H9 (cell line): Measurements from ENCODE around the gene ETHE1. TPM values are rescaled to one million over a fixed set of nuclear protein-coding genes. Genes with fewer than 3 reads are reported as not detected.
A peak's percentile ranks its signal among the peaks of the same experiment; 100 is the strongest.

Source experiments
- DNase-seq: peaks from one replicate; pipeline ENCODE4 v3.0.0-alpha.2; 2017
- H2AFZ ChIP-seq: one replicate; pipeline ENCODE4 v1.6.1; 2013; ENCODE audit warnings: mild to moderate bottlenecking, low read length, control low read depth, moderate library complexity
- H2AK5ac ChIP-seq: 2 replicates; pipeline ENCODE4 v1.6.1; 2013; ENCODE audit warnings: low read length, control low read depth, mixed read lengths; ENCODE audit not compliant: insufficient read length
- H2BK120ac ChIP-seq: one replicate; pipeline ENCODE4 v1.6.1; 2013; ENCODE audit warnings: low read depth, mild to moderate bottlenecking, low read length, control low read depth, inconsistent platforms; ENCODE audit not compliant: poor library complexity, severe bottlenecking
- H2BK12ac ChIP-seq: 2 replicates; pipeline ENCODE4 v1.6.1; 2013; ENCODE audit warnings: low read length, control low read depth, mixed read lengths, low read depth; ENCODE audit not compliant: insufficient read length
- H2BK15ac ChIP-seq: 2 replicates; pipeline ENCODE4 v1.6.1; 2013; ENCODE audit warnings: low read depth, low read length, control low read depth
- H2BK20ac ChIP-seq: one replicate; pipeline ENCODE4 v1.6.1; 2013; ENCODE audit warnings: low read depth, mild to moderate bottlenecking, low read length, control low read depth, inconsistent platforms; ENCODE audit not compliant: poor library complexity, severe bottlenecking
- H2BK5ac ChIP-seq: 2 replicates; pipeline ENCODE4 v1.6.1; 2013; ENCODE audit warnings: low read length, control low read depth, mixed read lengths; ENCODE audit not compliant: insufficient read length
- H3K14ac ChIP-seq: 2 replicates; pipeline ENCODE4 v1.6.1; 2013; ENCODE audit warnings: low read length, control low read depth; ENCODE audit not compliant: insufficient read depth
- H3K18ac ChIP-seq: 2 replicates; pipeline ENCODE4 v1.6.1; 2013; ENCODE audit warnings: low read depth, mild to moderate bottlenecking, mixed read lengths, low read length, control low read depth; ENCODE audit not compliant: insufficient read length
- H3K23ac ChIP-seq: 2 replicates; pipeline ENCODE4 v1.6.1; 2013; ENCODE audit warnings: low read length, control low read depth, mixed read lengths, low read depth; ENCODE audit not compliant: insufficient read length
- H3K23me2 ChIP-seq: 2 replicates; pipeline ENCODE4 v1.6.1; 2013; ENCODE audit warnings: low read depth, mild to moderate bottlenecking, mixed read lengths, low read length, control low read depth; ENCODE audit not compliant: insufficient read length, poor library complexity, severe bottlenecking
- H3K27ac ChIP-seq: 2 replicates; pipeline ENCODE4 v1.5.1; 2013; ENCODE audit warnings: low read length, control low read depth, mixed read lengths, low read depth; ENCODE audit not compliant: insufficient read length
- H3K27me3 ChIP-seq: 2 replicates; pipeline ENCODE4 v1.6.1; 2013; ENCODE audit warnings: low read length, control low read depth, inconsistent platforms; ENCODE audit not compliant: insufficient read depth
- H3K4ac ChIP-seq: 2 replicates; pipeline ENCODE4 v1.6.1; 2013; ENCODE audit warnings: low read depth, mild to moderate bottlenecking, control low read depth, inconsistent platforms, low read length, moderate library complexity
- H3K4me1 ChIP-seq: 2 replicates; pipeline ENCODE4 v1.6.1; 2013; ENCODE audit warnings: low read length, control low read depth, inconsistent platforms; ENCODE audit not compliant: insufficient read depth
- H3K4me2 ChIP-seq: 2 replicates; pipeline ENCODE4 v1.6.1; 2013; ENCODE audit warnings: low read length, control low read depth, mixed read lengths; ENCODE audit not compliant: insufficient read length, insufficient read depth
- H3K56ac ChIP-seq: 2 replicates; pipeline ENCODE4 v1.6.1; 2013; ENCODE audit warnings: low read depth, mild to moderate bottlenecking, mixed read lengths, low read length, control low read depth; ENCODE audit not compliant: insufficient read length
- H3K79me1 ChIP-seq: 2 replicates; pipeline ENCODE4 v1.6.1; 2013; ENCODE audit warnings: low read depth, mild to moderate bottlenecking, moderate library complexity, low read length, control low read depth, inconsistent platforms; ENCODE audit not compliant: insufficient read depth, poor library complexity, severe bottlenecking
- H3K79me2 ChIP-seq: 2 replicates; pipeline ENCODE4 v1.6.1; 2013; ENCODE audit warnings: low read length, control low read depth, inconsistent platforms; ENCODE audit not compliant: insufficient read depth
- H3K9ac ChIP-seq: 2 replicates; pipeline ENCODE4 v1.6.1; 2013; ENCODE audit warnings: low read length, control low read depth, mixed read lengths; ENCODE audit not compliant: insufficient read length; ENCODE audit errors: extremely low read depth
- H3K9me3 ChIP-seq: one replicate; pipeline ENCODE4 v1.6.1; 2013; ENCODE audit warnings: low read depth, low read length, inconsistent platforms; ENCODE audit not compliant: control insufficient read depth
- H3T11ph ChIP-seq: one replicate; pipeline ENCODE4 v1.6.1; 2013; ENCODE audit warnings: mild to moderate bottlenecking, low read length, control low read depth, inconsistent platforms
- H4K20me1 ChIP-seq: one replicate; pipeline ENCODE4 v1.6.1; 2013; ENCODE audit not compliant: control insufficient read depth, insufficient read length, insufficient read depth
- H4K5ac ChIP-seq: 2 replicates; pipeline ENCODE4 v1.6.1; 2013; ENCODE audit warnings: low read depth, mild to moderate bottlenecking, mixed read lengths, low read length, control low read depth; ENCODE audit not compliant: insufficient read length
- H4K8ac ChIP-seq: replicated peaks from 2 replicates; pipeline ENCODE4 v1.6.1; 2013; ENCODE audit warnings: low read length, control low read depth, mixed read lengths, low read depth; ENCODE audit not compliant: insufficient read length
- H4K91ac ChIP-seq: 2 replicates; pipeline ENCODE4 v1.6.1; 2013; ENCODE audit warnings: low read depth, mild to moderate bottlenecking, moderate library complexity, mixed read lengths, low read length, control low read depth; ENCODE audit not compliant: insufficient read length
- H3K27ac Mint-ChIP-seq, 3 experiments: 2 replicates in 2 of 3; 3 replicates in 1 of 3; pipeline ENCODE4 v1.8.0; 2020 to 2021; ENCODE audit warnings: mixed read lengths in 3 of 3, mild to moderate bottlenecking in 1 of 3, moderate library complexity in 1 of 3
- H3K27me3 Mint-ChIP-seq: 2 replicates; pipeline ENCODE4 v1.8.0; 2021; ENCODE audit warnings: low read depth, mild to moderate bottlenecking, moderate library complexity, mixed read lengths
- H3K36me3 Mint-ChIP-seq, 3 experiments: 2 replicates in 2 of 3; 3 replicates in 1 of 3; pipeline ENCODE4 v1.8.0; 2020 to 2021; ENCODE audit warnings: low read depth in 3 of 3, mixed read lengths in 3 of 3; ENCODE audit not compliant: insufficient read depth in 1 of 3
- H3K4me1 Mint-ChIP-seq, 2 experiments: 2 replicates each; pipeline ENCODE4 v1.8.0; 2020; ENCODE audit warnings: mixed read lengths in 2 of 2
- H3K4me3 Mint-ChIP-seq, 2 experiments: 2 replicates in 1 of 2; 3 replicates in 1 of 2; pipeline ENCODE4 v1.8.0; 2020 to 2021; ENCODE audit warnings: mild to moderate bottlenecking in 2 of 2, mixed read lengths in 2 of 2, moderate library complexity in 1 of 2
- H3K9me3 Mint-ChIP-seq, 2 experiments: 2 replicates in 1 of 2; 3 replicates in 1 of 2; pipeline ENCODE4 v1.8.0; 2020; ENCODE audit warnings: mild to moderate bottlenecking in 2 of 2, mixed read lengths in 2 of 2, moderate library complexity in 1 of 2
- WGBS: extraction: QIAGEN DNeasy Blood & Tissue Kit; methylation state at CpG from one replicate; pipeline ENCODE4 v1.1.7; 2013; ENCODE audit warnings: missing lambda C conversion rate, low lambda C conversion rate, mixed read lengths; ENCODE audit not compliant: insufficient read length; ENCODE audit errors: extremely low coverage; 5-methylcytosine and 5-hydroxymethylcytosine counted together
- total RNA-seq: library from RNA; stranded (reverse); gene quantifications from 2 replicates; pipeline ENCODE4 v1.2.1, GENCODE V29; 2021
- TF ChIP-seq, protein P1 (sequence below): fragments of 200-600 bp; sonication (generic); conservative IDR thresholded peaks from 3 replicates; pipeline ENCODE4 v1.8.0; 2021; ENCODE audit warnings: antibody characterized with exemption, mild to moderate bottlenecking

The ETHE1 gene
- total RNA-seq, 1 experiment from 2014 or later: 18.8 TPM

DNA sequence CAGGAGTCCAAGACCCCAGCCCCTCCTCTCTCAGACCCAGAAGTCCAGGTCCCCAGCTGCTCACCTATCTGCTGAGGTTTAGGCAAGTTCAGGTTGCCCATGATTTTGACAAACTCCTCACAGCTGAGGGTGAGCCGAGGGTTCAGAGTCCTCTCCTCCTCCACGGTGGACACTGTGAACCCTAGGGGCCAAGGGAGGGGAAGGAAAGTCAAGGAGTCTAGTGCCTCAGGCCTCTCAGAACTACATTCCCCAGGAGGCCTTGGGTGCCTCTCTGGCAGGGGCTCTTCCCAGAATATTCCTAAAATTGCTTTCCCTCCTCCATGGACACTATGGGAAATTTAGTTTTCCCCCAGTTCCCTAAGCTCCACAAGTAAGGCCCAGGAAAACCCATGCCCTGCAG, 19.1 kb downstream of the ETHE1 start:
- Histone ChIP-seq H4K20me1 (no peaks in the 10 kb centered on the region), H3K4ac (no peak overlapping the region), H2BK12ac (no peak overlapping the region), H3K4me2 (no peak overlapping the region), H3K14ac (no peak overlapping the region), H3K9ac (no peak overlapping the region), H2AFZ (no peak overlapping the region), H3K23ac (no peak overlapping the region), H2BK15ac (no peak overlapping the region), H3K23me2 (peaks cover 16% of the 10 kb centered on the region), H2BK20ac (no peak overlapping the region), H2AK5ac (no peak overlapping the region), H3K27ac (no peak overlapping the region), H3T11ph (no peak overlapping the region), H4K91ac (no peak overlapping the region), H4K5ac (no peak overlapping the region), H2BK5ac (no peak overlapping the region), H4K8ac (no peak overlapping the region), H3K27me3 (peaks cover 2% of the 10 kb centered on the region; the same call in 1 of the 2 replicates), H3K4me1 (no peaks in the 10 kb centered on the region), H3K18ac (no peak overlapping the region), H3K79me2 (no peaks in the 10 kb centered on the region), H2BK120ac (no peak overlapping the region), H3K9me3 (no peaks in the 10 kb centered on the region), H3K56ac (no peak overlapping the region), H3K79me1 (no peaks in the 10 kb centered on the region)
- DNase-seq: no peak
- Mint-ChIP-seq H3K4me1 (peaks cover 10 to 12% of the 10 kb centered on the region in 2 experiments), H3K4me3 (no peak overlapping the region), H3K9me3 (no peaks in the 10 kb centered on the region; a peak in 2 of 5 replicates), H3K27me3 (peaks cover 10% of the 10 kb centered on the region), H3K36me3 (peaks cover 17 to 25% (median 20%) of the 10 kb centered on the region in 3 experiments; a peak in 6 of 7 replicates), H3K27ac (peak overlapping the region in 1 of 3 experiments; percentile 73; a peak in 2 of 7 replicates)
- TF ChIP-seq, protein P1, sequence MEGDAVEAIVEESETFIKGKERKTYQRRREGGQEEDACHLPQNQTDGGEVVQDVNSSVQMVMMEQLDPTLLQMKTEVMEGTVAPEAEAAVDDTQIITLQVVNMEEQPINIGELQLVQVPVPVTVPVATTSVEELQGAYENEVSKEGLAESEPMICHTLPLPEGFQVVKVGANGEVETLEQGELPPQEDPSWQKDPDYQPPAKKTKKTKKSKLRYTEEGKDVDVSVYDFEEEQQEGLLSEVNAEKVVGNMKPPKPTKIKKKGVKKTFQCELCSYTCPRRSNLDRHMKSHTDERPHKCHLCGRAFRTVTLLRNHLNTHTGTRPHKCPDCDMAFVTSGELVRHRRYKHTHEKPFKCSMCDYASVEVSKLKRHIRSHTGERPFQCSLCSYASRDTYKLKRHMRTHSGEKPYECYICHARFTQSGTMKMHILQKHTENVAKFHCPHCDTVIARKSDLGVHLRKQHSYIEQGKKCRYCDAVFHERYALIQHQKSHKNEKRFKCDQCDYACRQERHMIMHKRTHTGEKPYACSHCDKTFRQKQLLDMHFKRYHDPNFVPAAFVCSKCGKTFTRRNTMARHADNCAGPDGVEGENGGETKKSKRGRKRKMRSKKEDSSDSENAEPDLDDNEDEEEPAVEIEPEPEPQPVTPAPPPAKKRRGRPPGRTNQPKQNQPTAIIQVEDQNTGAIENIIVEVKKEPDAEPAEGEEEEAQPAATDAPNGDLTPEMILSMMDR: no peak
- no CpG with 5 or more reads among the region's 2 CpGs for WGBS
